Neural cell (in vitro differentiated cells): ENCODE measurements around the gene GIMAP8. TPM values are rescaled to one million over a fixed set of nuclear protein-coding genes. Genes with fewer than 3 reads are reported as not detected.

ENCODE experiments used
- H2AFZ ChIP-seq: fragments of 200-600, 300-800 bp; sonication (generic), shearing (Covaris generic); 2 replicates; pipeline ENCODE4 v1.6.0; 2014; ENCODE audit warnings: low read depth, mild to moderate bottlenecking, antibody characterized with exemption, low read length, moderate library complexity
- H3F3A ChIP-seq: fragments of 200-600 bp; shearing (Covaris generic); 2 replicates; pipeline ENCODE4 v1.6.1; 2016; ENCODE audit warnings: mild to moderate bottlenecking, moderate library complexity, mixed read lengths, antibody characterized with exemption, low read length; ENCODE audit not compliant: insufficient read depth, poor library complexity, severe bottlenecking
- H3K27ac ChIP-seq: fragments of 200-600, 300-800 bp; sonication (generic), shearing (Covaris generic); 2 replicates; pipeline ENCODE4 v1.5.1; 2014; ENCODE audit warnings: mild to moderate bottlenecking, low read length, moderate library complexity
- H3K27me3 ChIP-seq: fragments of 300-800, 200-600 bp; sonication (generic), shearing (Covaris generic); 2 replicates; pipeline ENCODE4 v1.6.0; 2014; ENCODE audit warnings: mild to moderate bottlenecking, low read depth, low read length, moderate library complexity; ENCODE audit not compliant: insufficient read depth
- H3K36me3 ChIP-seq: fragments of 300-800, 200-600 bp; sonication (generic), shearing (Covaris generic); 2 replicates; pipeline ENCODE4 v1.5.1; 2014; ENCODE audit warnings: mild to moderate bottlenecking, antibody characterized with exemption, low read length, moderate library complexity; ENCODE audit not compliant: insufficient read depth
- H3K4me2 ChIP-seq: fragments of 300-800, 200-600 bp; sonication (generic), shearing (Covaris generic); 2 replicates; pipeline ENCODE4 v1.6.0; 2014; ENCODE audit warnings: mild to moderate bottlenecking, low read length
- H3K4me3 ChIP-seq: fragments of 300-800, 200-600 bp; sonication (generic), shearing (Covaris generic); 2 replicates; pipeline ENCODE4 v1.5.1; 2014; ENCODE audit warnings: mild to moderate bottlenecking, low read length, moderate library complexity
- H3K79me2 ChIP-seq: fragments of 200-600 bp; shearing (Covaris generic); replicated peaks from 2 replicates; pipeline ENCODE4 v1.6.0; 2014; ENCODE audit warnings: mild to moderate bottlenecking, low read length, moderate library complexity; ENCODE audit not compliant: insufficient read depth
- H3K9ac ChIP-seq: fragments of 300-800, 200-600 bp; sonication (generic), shearing (Covaris generic); 2 replicates; pipeline ENCODE4 v1.6.1; 2016; ENCODE audit warnings: mild to moderate bottlenecking, low read length, mixed read lengths
- H3K9me2 ChIP-seq: fragments of 200-600 bp; shearing (Covaris generic); 2 replicates; pipeline ENCODE4 v1.6.1; 2016; ENCODE audit warnings: mild to moderate bottlenecking, low read length, mixed read lengths; ENCODE audit not compliant: insufficient read depth
- H3K9me3 ChIP-seq: fragments of 200-600, 300-800 bp; sonication (generic), shearing (Covaris generic); 2 replicates; pipeline ENCODE4 v1.6.1; 2016; ENCODE audit warnings: mild to moderate bottlenecking, mixed run types, low read length, moderate library complexity, mixed read lengths
- H4K20me1 ChIP-seq: fragments of 200-600 bp; shearing (Covaris generic); 2 replicates; pipeline ENCODE4 v1.6.1; 2016; ENCODE audit warnings: mild to moderate bottlenecking, mixed run types; ENCODE audit not compliant: insufficient read depth
- CTCF ChIP-seq: fragments of 450-650 bp; IDR thresholded peaks from 2 replicates; pipeline ENCODE4 v1.5.1; 2014; ENCODE audit warnings: antibody characterized with exemption, mild to moderate bottlenecking, moderate library complexity; ENCODE audit not compliant: poor library complexity, severe bottlenecking
- EP300 ChIP-seq: fragments of 450-650 bp; conservative IDR thresholded peaks from 2 replicates; pipeline ENCODE4 v1.6.1; 2014; ENCODE audit warnings: antibody characterized with exemption, mild to moderate bottlenecking, moderate library complexity; ENCODE audit not compliant: poor library complexity, severe bottlenecking
- EZH2 ChIP-seq: fragments of 200-600, 300-800 bp; shearing (Covaris generic), sonication (generic); IDR thresholded peaks from 2 replicates; pipeline ENCODE4 v1.6.1; 2014; ENCODE audit warnings: antibody characterized with exemption, low read length, borderline replicate concordance, mild to moderate bottlenecking; ENCODE audit not compliant: insufficient read depth, poor library complexity, severe bottlenecking
- MXI1 ChIP-seq: fragments of 450-650 bp; conservative IDR thresholded peaks from 2 replicates; pipeline ENCODE4 v1.6.1; 2014; ENCODE audit warnings: antibody characterized with exemption, mild to moderate bottlenecking; ENCODE audit not compliant: poor library complexity, severe bottlenecking
- POLR2AphosphoS5 ChIP-seq: IDR thresholded peaks from 2 replicates; pipeline ENCODE4 v1.6.1; 2012
- RAD21 ChIP-seq: fragments of 450-650 bp; conservative IDR thresholded peaks from 2 replicates; pipeline ENCODE4 v1.6.1; 2014; ENCODE audit warnings: antibody characterized with exemption, mild to moderate bottlenecking, moderate library complexity
- REST ChIP-seq: IDR thresholded peaks from 2 replicates; pipeline ENCODE4 v1.6.1; 2012; ENCODE audit warnings: borderline replicate concordance
- SMC3 ChIP-seq: fragments of 450-650 bp; conservative IDR thresholded peaks from 2 replicates; pipeline ENCODE4 v1.6.1; 2014; ENCODE audit warnings: antibody characterized with exemption, mild to moderate bottlenecking, moderate library complexity; ENCODE audit not compliant: poor library complexity
- TAF1 ChIP-seq: IDR thresholded peaks from 2 replicates; pipeline ENCODE4 v1.6.1; 2012; ENCODE audit warnings: low read depth
- polyA plus RNA-seq: library from polyadenylated mRNA; depleted of rRNA; stranded (reverse); fragments of >200 nt; gene quantifications from 2 replicates; pipeline ENCODE4 v1.2.3, GENCODE V29; 2014

GIMAP8 gene
- polyA plus RNA-seq, 1 donor from 2014 or later = not detected

GRCh38 chr7:150473902-150474301 lies 23.5 kb downstream of the GIMAP8 start:
- Histone ChIP-seq H4K20me1 (no peaks in the 10 kb centered on the region), H2AFZ (no peak overlapping the region), H3K9me2 (no peaks in the 10 kb centered on the region), H3K9me3 (no peaks in the 10 kb centered on the region), H3F3A (no peaks in the 10 kb centered on the region), H3K4me2 (no peak overlapping the region), H3K79me2 (no peaks in the 10 kb centered on the region), H3K27ac (no peak overlapping the region), H3K9ac (no peak overlapping the region), H3K36me3 (no peaks in the 10 kb centered on the region), H3K4me3 (no peak overlapping the region), H3K27me3 (no peaks in the 10 kb centered on the region)
- TF ChIP-seq MXI1 (no peak), EP300 (no peak), RAD21 (no peak), EZH2 (no peak), CTCF (no peak), REST (no peak), TAF1 (no peak), SMC3 (no peak), POLR2AphosphoS5 (no peak)

GRCh38 chr7:150476285-150476684 lies 25.9 kb downstream of the GIMAP8 start:
- Histone ChIP-seq H2AFZ (no peak overlapping the region), H4K20me1 (no peaks in the 10 kb centered on the region), H3K9me3 (no peaks in the 10 kb centered on the region), H3K4me3 (no peak overlapping the region), H3K36me3 (no peaks in the 10 kb centered on the region), H3K79me2 (no peaks in the 10 kb centered on the region), H3K27me3 (no peaks in the 10 kb centered on the region), H3F3A (no peaks in the 10 kb centered on the region), H3K27ac (no peak overlapping the region), H3K9ac (no peak overlapping the region), H3K9me2 (no peaks in the 10 kb centered on the region), H3K4me2 (no peak overlapping the region)
- TF ChIP-seq CTCF (no peak), REST (no peak), EZH2 (no peak), RAD21 (no peak), POLR2AphosphoS5 (no peak), SMC3 (no peak), EP300 (no peak), TAF1 (no peak), MXI1 (no peak)
